ENCODE measurements around the gene PLEKHG5.
A peak's percentile ranks its signal among the peaks of the same experiment; 100 is the strongest.

The PLEKHG5 gene

GRCh38 chr1:6475381-6476133 is 15.9 kb downstream of the PLEKHG5 start:
- peak; percentile 82 for DNase-seq

- no peak for DNase-seq
Measured at GRCh38 chr1:6474815-6475282, 16.6 kb downstream of the PLEKHG5 start.

- DNase-seq, result peak; percentile 97
Measured at GRCh38 chr1:6473974-6474814, 17.3 kb downstream of the PLEKHG5 start.

GRCh38 chr1:6473156-6473555 is 18.3 kb downstream of the PLEKHG5 start:
- DNase-seq, result no peak

GRCh38 chr1:6472391-6472790 is 19.1 kb downstream of the PLEKHG5 start:
- DNase-seq, result no peak

- no peak for DNase-seq
Measured at GRCh38 chr1:6471970-6472368, 19.5 kb downstream of the PLEKHG5 start.

DNA sequence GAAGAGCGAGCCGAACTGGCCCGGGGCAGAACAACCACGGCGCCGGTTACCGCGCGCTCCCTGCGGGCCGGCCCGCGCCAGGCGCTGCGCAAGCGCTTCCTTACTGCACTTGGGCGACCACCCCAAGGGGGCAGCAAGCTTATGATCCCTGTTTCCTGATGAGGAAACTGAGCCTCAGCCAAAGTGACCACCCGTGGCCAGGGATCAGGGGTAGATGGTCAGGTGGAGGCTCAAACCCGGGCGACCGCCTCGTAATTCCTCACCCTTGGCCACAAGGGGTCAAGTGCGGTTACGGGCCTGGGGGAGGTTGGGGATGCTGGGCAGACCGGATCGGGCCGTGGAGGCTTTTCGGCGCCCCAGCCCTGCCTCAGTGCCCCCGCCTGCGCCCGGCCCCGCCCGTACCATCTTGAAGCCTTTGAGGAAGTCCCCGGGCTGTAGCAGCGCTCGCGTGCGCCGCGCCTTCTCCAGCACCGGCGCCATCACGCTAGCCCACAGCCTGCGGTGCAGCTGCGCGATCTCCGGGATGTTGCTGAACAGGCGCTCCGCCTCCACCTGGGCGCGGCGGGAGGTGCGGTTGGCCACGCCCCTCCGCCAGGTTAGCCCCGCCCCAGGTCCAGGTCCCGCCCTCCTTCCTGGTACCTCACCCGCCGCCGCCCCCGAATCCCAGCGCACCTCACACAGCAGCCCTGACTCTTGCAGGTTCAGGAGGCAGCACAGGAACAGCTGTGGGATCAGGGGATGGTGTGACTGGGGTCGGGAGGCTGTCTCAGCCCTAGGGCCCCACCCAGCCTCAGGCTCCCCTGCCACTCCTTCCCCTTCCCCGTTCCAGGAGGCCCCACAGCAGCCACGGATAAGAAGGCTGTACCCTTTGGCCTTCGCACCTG is 20.1 kb downstream of the PLEKHG5 start:
- no peak for DNase-seq

- no peak for DNase-seq
Measured at GRCh38 chr1:6470132-6471085, 21.1 kb downstream of the PLEKHG5 start.

- no peak for DNase-seq
Measured at GRCh38 chr1:6468729-6469461, 22.6 kb downstream of the PLEKHG5 start.

DNA sequence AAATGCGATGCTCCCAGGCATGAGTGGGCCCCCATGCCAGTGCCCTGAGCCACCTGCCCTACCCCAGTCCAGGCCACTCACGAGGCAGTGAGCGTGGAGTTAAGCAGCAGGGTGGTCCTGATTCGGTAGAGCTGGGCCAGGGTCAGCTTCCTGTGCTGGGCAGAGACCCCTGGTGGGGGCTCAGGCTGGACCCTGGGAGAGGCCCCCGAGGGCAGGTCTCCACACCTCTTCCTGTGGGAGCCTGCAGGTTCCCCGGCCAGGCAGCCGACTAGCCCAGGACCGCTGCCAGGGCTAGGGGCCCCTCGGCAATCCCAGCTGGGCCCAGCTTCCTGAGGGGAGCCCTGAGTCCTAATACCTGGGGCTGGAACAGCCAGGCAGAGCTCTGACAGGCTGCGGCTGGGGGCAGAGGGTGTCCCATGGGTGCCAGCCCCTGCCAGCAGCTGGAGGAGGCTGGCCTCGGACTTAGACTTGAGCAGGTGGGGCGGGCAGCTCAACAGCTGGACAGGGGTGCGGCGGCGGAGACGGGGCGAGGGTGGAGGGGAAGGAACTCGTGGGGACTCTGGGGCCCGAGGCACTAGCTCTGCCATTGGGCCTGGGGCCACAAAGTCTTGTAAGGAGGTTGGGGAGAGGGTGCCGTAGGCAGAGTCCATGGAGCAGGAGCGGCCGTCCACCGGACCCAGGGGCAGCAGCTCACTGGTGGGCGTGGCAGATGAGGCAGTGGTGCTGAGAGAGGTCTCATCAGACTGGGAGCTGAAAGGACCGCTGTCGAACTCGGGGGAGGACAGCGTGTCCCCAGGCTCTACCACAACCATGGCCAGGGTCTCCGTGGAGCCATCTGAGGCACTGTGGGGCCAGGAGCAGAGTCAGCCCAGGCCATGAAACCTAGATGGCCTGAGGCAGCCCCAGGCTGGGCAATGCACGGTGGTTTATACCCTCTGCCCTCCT is 23.5 kb downstream of the PLEKHG5 start:
- DNase-seq, result no peak

DNA sequence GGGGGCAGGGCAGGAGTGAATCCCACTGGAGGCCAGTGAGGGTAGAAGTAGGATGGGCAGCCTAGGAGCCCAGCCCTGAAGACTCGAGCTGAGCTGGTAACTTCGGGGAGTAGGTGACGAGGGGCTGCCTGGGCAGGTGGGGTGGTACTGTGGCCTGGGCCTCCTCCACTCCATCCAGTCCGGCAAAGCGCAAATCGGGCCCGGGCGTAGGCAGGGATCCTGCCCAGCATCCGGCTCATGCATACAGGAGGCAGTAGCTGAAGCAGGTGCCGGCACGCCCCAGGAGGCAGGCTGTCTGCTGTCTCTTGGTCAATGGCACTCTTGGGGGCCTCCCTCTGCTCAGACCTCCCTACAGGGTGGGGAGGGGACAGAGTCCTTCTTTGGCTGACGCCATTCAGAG is 24.2 kb downstream of the PLEKHG5 start:
- no peak for DNase-seq

- no peak for DNase-seq
Measured at GRCh38 chr1:6466751-6467150, 24.7 kb downstream of the PLEKHG5 start.

- no peak for DNase-seq
Measured at GRCh38 chr1:6466023-6466422, 25.4 kb downstream of the PLEKHG5 start, which contains the start of gene TNFRSF25. TNFRSF25 (minus strand) TSS chr1:6466173; CDS start chr1:6466107, 66 bp downstream.

GRCh38 chr1:6465461-6466005 is 25.9 kb downstream of the PLEKHG5 start:
- DNase-seq, result no peak

DNA sequence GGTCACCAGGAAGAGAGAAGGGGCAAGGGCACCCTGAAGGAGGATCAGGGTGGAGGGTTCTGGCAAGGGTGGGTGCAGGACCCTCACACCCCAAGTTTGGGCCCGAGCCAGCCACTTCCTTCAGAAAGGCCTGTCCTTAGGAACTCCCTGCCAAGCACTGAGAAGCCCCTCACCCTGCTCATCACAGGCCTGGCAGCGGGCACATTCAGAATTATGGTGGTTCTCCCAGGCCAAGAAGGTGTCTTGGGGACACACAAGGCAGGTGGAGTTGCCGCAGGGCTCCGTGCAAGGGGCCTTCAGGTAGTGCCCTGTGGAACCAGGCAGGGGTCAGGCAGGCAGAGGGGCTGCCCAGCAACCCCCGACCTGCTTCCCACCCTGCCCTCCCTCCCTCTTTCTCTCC is 26.6 kb downstream of the PLEKHG5 start:
- DNase-seq, result no peak

- peak; percentile 58 for DNase-seq
Measured at GRCh38 chr1:6464514-6464836, 27.0 kb downstream of the PLEKHG5 start.

- no peak for DNase-seq
Measured at GRCh38 chr1:6463120-6463412, 28.4 kb downstream of the PLEKHG5 start.

GRCh38 chr1:6462412-6463119 is 28.9 kb downstream of the PLEKHG5 start:
- DNase-seq, result no peak
